ENCODE data around the gene NPL.

Gene NPL

GRCh38 chr1:182786995-182787324 is 2.6 kb upstream of the NPL start:
- POLR2A ChIA-PET = interaction anchor here (1.0 kb wide), 1 partner anchor 184 kb away, joined by 4 read pairs; no protein-coding TSS in a partner anchor
- no peak for DNase-seq (ENCODE audit: extremely low spot score)
- CTCF ChIA-PET = interaction anchor here (0.9 to 8.5 kb wide), 4 partner anchors 15 to 338 kb away, joined by 3 to 324 read pairs (median 4); partner anchors contain the start of gene RGS16
- TF ChIP-seq CTBP1 (IDR thresholded peaks at IDR 0.05; ENCODE audit: borderline replicate concordance) (no peak), SUZ12 (IDR thresholded peaks at IDR 0.05) (no peak), ZNF384 (IDR thresholded peaks at IDR 0.05) (no peak), FOXK2 (IDR thresholded peaks at IDR 0.05) (no peak), ELF4 (IDR thresholded peaks at IDR 0.05) (no peak), FOXA1 (IDR thresholded peaks at IDR 0.05) (no peak), L3MBTL2 (conservative IDR thresholded peaks at IDR 0.05) (no peak), HDGF (IDR thresholded peaks at IDR 0.05; ENCODE audit: borderline replicate concordance) (no peak), SP1 (IDR thresholded peaks at IDR 0.05) (no peak), ARNT (IDR thresholded peaks at IDR 0.05) (no peak), LEF1 (IDR thresholded peaks at IDR 0.05; ENCODE audit: borderline replicate concordance) (no peak), TARDBP (IDR thresholded peaks at IDR 0.05) (no peak), BHLHE40 (IDR thresholded peaks at IDR 0.05; ENCODE audit: borderline replicate concordance) (no peak)
- TF ChIP-seq, protein P1, sequence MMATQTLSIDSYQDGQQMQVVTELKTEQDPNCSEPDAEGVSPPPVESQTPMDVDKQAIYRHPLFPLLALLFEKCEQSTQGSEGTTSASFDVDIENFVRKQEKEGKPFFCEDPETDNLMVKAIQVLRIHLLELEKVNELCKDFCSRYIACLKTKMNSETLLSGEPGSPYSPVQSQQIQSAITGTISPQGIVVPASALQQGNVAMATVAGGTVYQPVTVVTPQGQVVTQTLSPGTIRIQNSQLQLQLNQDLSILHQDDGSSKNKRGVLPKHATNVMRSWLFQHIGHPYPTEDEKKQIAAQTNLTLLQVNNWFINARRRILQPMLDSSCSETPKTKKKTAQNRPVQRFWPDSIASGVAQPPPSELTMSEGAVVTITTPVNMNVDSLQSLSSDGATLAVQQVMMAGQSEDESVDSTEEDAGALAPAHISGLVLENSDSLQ (IDR thresholded peaks at IDR 0.05) = no peak

- no peak for DNase-seq (ENCODE audit: extremely low spot score)
- TF ChIP-seq, protein P1 (IDR thresholded peaks at IDR 0.05) = no peak
- TF ChIP-seq ELF4 (IDR thresholded peaks at IDR 0.05) (no peak), SUZ12 (IDR thresholded peaks at IDR 0.05) (no peak), HDGF (IDR thresholded peaks at IDR 0.05; ENCODE audit: borderline replicate concordance) (no peak), LEF1 (IDR thresholded peaks at IDR 0.05; ENCODE audit: borderline replicate concordance) (no peak), L3MBTL2 (conservative IDR thresholded peaks at IDR 0.05) (no peak)
- ChIA-PET POLR2A (interaction anchor here (0.9 kb wide), 1 partner anchor 203 kb away, joined by 3 read pairs; the partner anchor contains the start of gene RNASEL), CTCF (interaction anchor here (0.6 to 1.0 kb wide), 3 partner anchors 17 to 196 kb away, joined by 3 to 7 read pairs (median 3); no protein-coding TSS in a partner anchor)
Measured at GRCh38 chr1:182791281-182792179, 2.0 kb downstream of the NPL start.

DNA sequence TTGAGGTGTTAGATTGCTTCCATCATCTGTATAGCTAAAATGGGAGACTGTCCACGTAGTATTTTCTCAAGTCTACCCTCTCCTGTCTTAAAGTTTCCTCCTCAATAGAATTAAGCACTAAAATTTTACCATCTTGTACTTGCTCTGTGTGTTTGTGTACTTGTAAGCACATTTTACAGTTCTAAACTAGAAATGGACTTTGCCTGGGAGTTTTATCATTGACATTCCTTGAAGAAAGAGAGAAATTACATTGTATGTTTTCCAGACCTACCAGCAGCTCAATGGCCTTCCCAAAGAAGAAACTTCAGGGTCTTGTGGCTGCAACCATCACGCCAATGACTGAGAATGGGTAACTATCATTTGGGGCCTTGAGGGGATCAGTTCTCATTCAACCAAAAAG is 4.5 kb downstream of the NPL start:
- ChIA-PET POLR2A (no interaction called here), CTCF (no interaction called here)
- no peak for TF ChIP-seq CTBP1 (IDR thresholded peaks at IDR 0.05; ENCODE audit: borderline replicate concordance)
- no peak for TF ChIP-seq ELF4 (IDR thresholded peaks at IDR 0.05)
- TF ChIP-seq FOXK2 (IDR thresholded peaks at IDR 0.05) = no peak
- TF ChIP-seq, protein P1 (IDR thresholded peaks at IDR 0.05) = no peak
- TF ChIP-seq ZNF384 (IDR thresholded peaks at IDR 0.05) = no peak
- no peak for TF ChIP-seq SUZ12 (IDR thresholded peaks at IDR 0.05)
- TF ChIP-seq LEF1 (IDR thresholded peaks at IDR 0.05; ENCODE audit: borderline replicate concordance) = no peak
- TF ChIP-seq HDGF (IDR thresholded peaks at IDR 0.05; ENCODE audit: borderline replicate concordance) = no peak
- TF ChIP-seq TARDBP (IDR thresholded peaks at IDR 0.05) = no peak
- no peak for TF ChIP-seq ARNT (IDR thresholded peaks at IDR 0.05)
- no peak for TF ChIP-seq FOXM1 (IDR thresholded peaks at IDR 0.05; ENCODE audit: borderline replicate concordance)
- no peak for TF ChIP-seq SP1 (IDR thresholded peaks at IDR 0.05)
- no peak for TF ChIP-seq FOXA1 (IDR thresholded peaks at IDR 0.05)
- TF ChIP-seq L3MBTL2 (conservative IDR thresholded peaks at IDR 0.05) = no peak
- TF ChIP-seq NFRKB (IDR thresholded peaks at IDR 0.05) = no peak
- no peak for TF ChIP-seq BHLHE40 (IDR thresholded peaks at IDR 0.05; ENCODE audit: borderline replicate concordance)
- DNase-seq (ENCODE audit: extremely low spot score) = no peak

GRCh38 chr1:182794676-182795201 is 5.2 kb downstream of the NPL start:
- POLR2A ChIA-PET = no interaction called here
- CTCF ChIA-PET = no interaction called here

More at GRCh38 chr1:182794676-182795201, 5.2 kb downstream of the NPL start:
- TF ChIP-seq FOXK2 (IDR thresholded peaks at IDR 0.05) = no peak
- TF ChIP-seq ZNF384 (IDR thresholded peaks at IDR 0.05) = no peak
- TF ChIP-seq LEF1 (IDR thresholded peaks at IDR 0.05; ENCODE audit: borderline replicate concordance) = no peak
- TF ChIP-seq L3MBTL2 (conservative IDR thresholded peaks at IDR 0.05) = no peak
- no peak for TF ChIP-seq ELF4 (IDR thresholded peaks at IDR 0.05)
- TF ChIP-seq TARDBP (IDR thresholded peaks at IDR 0.05) = no peak
- no peak for TF ChIP-seq SUZ12 (IDR thresholded peaks at IDR 0.05)
- TF ChIP-seq, protein P1 (IDR thresholded peaks at IDR 0.05) = no peak
- no peak for TF ChIP-seq CTBP1 (IDR thresholded peaks at IDR 0.05; ENCODE audit: borderline replicate concordance)
- no peak for TF ChIP-seq ARNT (IDR thresholded peaks at IDR 0.05)
- TF ChIP-seq HDGF (IDR thresholded peaks at IDR 0.05; ENCODE audit: borderline replicate concordance) = no peak
- no peak for TF ChIP-seq SP1 (IDR thresholded peaks at IDR 0.05)
- no peak for TF ChIP-seq FOXA1 (IDR thresholded peaks at IDR 0.05)
- no peak for TF ChIP-seq FOXM1 (IDR thresholded peaks at IDR 0.05; ENCODE audit: borderline replicate concordance)
- TF ChIP-seq NFRKB (IDR thresholded peaks at IDR 0.05) = no peak
- TF ChIP-seq BHLHE40 (IDR thresholded peaks at IDR 0.05; ENCODE audit: borderline replicate concordance) = no peak
- DNase-seq (ENCODE audit: extremely low spot score) = no peak
